Endothelial cell of umbilical vein (primary cell): ENCODE results near the gene GLT8D1. TPM values are rescaled to one million over a fixed set of nuclear protein-coding genes. Genes with fewer than 3 reads are reported as not detected.

Experiments used
- BruUV-seq: library from RNA; stranded (reverse); fragments of 400-500 nt; replicated peaks from 2 replicates; lab custom pipeline; 2021; lab: Mats Ljungman, UMichigan
- CTCF ChIA-PET: fragments of 300-600, 350-600 bp; sonication (Branson Sonifier 250); formaldehyde crosslinking; loops from one replicate; lab custom pipeline; 2021; ENCODE audit warnings: antibody characterized with exemption, inconsistent platforms; lab: Charles Lee
- POLR2A ChIA-PET: fragments of 300-600, 350-600 bp; sonication (Branson Sonifier 250); formaldehyde crosslinking; loops from one replicate; lab custom pipeline; 2021; ENCODE audit warnings: antibody characterized with exemption, inconsistent platforms; lab: Charles Lee
- DNase-seq: peaks from one replicate; pipeline ENCODE4 v3.0.0-alpha.2; 2011; ENCODE audit warnings: low read depth, low spot score
- FAIRE-seq: peaks from 2 replicates; lab custom pipeline; 2011; peaks lifted over from hg19 to GRCh38; lab: Jason Lieb, UNC
- H2AFZ ChIP-seq: 2 replicates; pipeline ENCODE4 v1.6.0; 2012; ENCODE audit warnings: low read depth, low read length, control low read depth, inconsistent platforms
- H3K27ac ChIP-seq: 2 replicates; pipeline ENCODE4 v1.5.1; 2011; ENCODE audit warnings: low read depth, mild to moderate bottlenecking, control low read depth, low read length, moderate library complexity; ENCODE audit not compliant: insufficient read depth
- H3K27me3 ChIP-seq, 2 experiments: 2 replicates each; pipeline versions ENCODE4 v1.6.0 to v1.6.1; 2011; ENCODE audit warnings: low read length in 2 of 2, mixed read lengths in 1 of 2; ENCODE audit not compliant: control insufficient read depth in 2 of 2, insufficient read depth in 2 of 2
- H3K36me3 ChIP-seq, 2 experiments: 2 replicates in 1 of 2; 3 replicates in 1 of 2; pipeline ENCODE4 v1.5.1; 2011; ENCODE audit warnings: low read length in 2 of 2, mild to moderate bottlenecking in 1 of 2, moderate library complexity in 1 of 2; ENCODE audit not compliant: control insufficient read depth in 2 of 2, insufficient read depth in 2 of 2; ENCODE audit errors: extremely low read depth in 1 of 2
- H3K4me1 ChIP-seq: 3 replicates; pipeline ENCODE4 v1.5.1; 2011; ENCODE audit warnings: mild to moderate bottlenecking, low read length; ENCODE audit not compliant: control insufficient read depth, insufficient read depth; ENCODE audit errors: extremely low read depth
- H3K4me2 ChIP-seq: 2 replicates; pipeline ENCODE4 v1.6.1; 2011; ENCODE audit warnings: low read length, control low read depth, mixed read lengths; ENCODE audit not compliant: insufficient read depth
- H3K4me3 ChIP-seq, 3 experiments: fragments of 200-600 bp in 1 of 3; sonication (generic), shearing (Covaris generic) in 1 of 3; replicated peaks in 1 of 3; 2 replicates each; pipeline ENCODE4 v1.5.1; 2011 to 2016; ENCODE audit warnings: control low read depth in 3 of 3, low read length in 3 of 3, mild to moderate bottlenecking in 2 of 3, inconsistent platforms in 1 of 3, low read depth in 1 of 3, moderate library complexity in 1 of 3; ENCODE audit not compliant: insufficient read depth in 1 of 3
- H3K79me2 ChIP-seq: 2 replicates; pipeline ENCODE4 v1.6.0; 2012; ENCODE audit warnings: low read length, inconsistent platforms; ENCODE audit not compliant: control insufficient read depth, insufficient read depth
- H3K9ac ChIP-seq: replicated peaks from 2 replicates; pipeline ENCODE3; 2011; ENCODE audit warnings: low read length, control low read depth; ENCODE audit not compliant: insufficient read depth; ENCODE audit errors: extremely low read depth
- H3K9me1 ChIP-seq: replicated peaks from 3 replicates; pipeline ENCODE4 v1.6.0; 2011; ENCODE audit warnings: mild to moderate bottlenecking, low read length; ENCODE audit not compliant: control insufficient read depth, insufficient read depth; ENCODE audit errors: extremely low read depth
- H3K9me3 ChIP-seq: replicated peaks from 2 replicates; pipeline ENCODE4 v1.5.1; 2012; ENCODE audit warnings: low read length, inconsistent platforms; ENCODE audit not compliant: control insufficient read depth, insufficient read depth
- H4K20me1 ChIP-seq: replicated peaks from 2 replicates; pipeline ENCODE3; 2011; ENCODE audit warnings: mild to moderate bottlenecking, low read length; ENCODE audit not compliant: control insufficient read depth, insufficient read depth; ENCODE audit errors: extremely low read depth
- CTCF ChIP-seq, 2 donors: IDR thresholded peaks; 1 replicate in 1 of 2; 2 replicates in 1 of 2; pipeline ENCODE4 v1.5.1; 2011; ENCODE audit warnings: low read length in 2 of 2, mild to moderate bottlenecking in 2 of 2, moderate library complexity in 2 of 2, control low read depth in 1 of 2, inconsistent platforms in 1 of 2, low read depth in 1 of 2; ENCODE audit not compliant: insufficient read depth in 1 of 2; ENCODE audit errors: extremely low read depth in 1 of 2
- EZH2 ChIP-seq: IDR thresholded peaks from 2 replicates; pipeline ENCODE4 v1.6.1; 2012; ENCODE audit warnings: borderline replicate concordance, low read depth, mild to moderate bottlenecking, moderate library complexity, low read length, inconsistent platforms; ENCODE audit not compliant: severe bottlenecking
- FOS ChIP-seq: IDR thresholded peaks from 2 replicates; pipeline ENCODE4 v1.6.1; 2011; ENCODE audit warnings: mild to moderate bottlenecking, low read length, moderate library complexity, borderline replicate concordance; ENCODE audit not compliant: insufficient read depth
- GATA2 ChIP-seq: IDR thresholded peaks from 2 replicates; pipeline ENCODE4 v1.7.0; 2011; ENCODE audit warnings: low read depth, mild to moderate bottlenecking, moderate library complexity, mixed read lengths, low read length; ENCODE audit not compliant: insufficient read length, insufficient read depth
- JUN ChIP-seq: IDR thresholded peaks from 2 replicates; pipeline ENCODE4 v1.6.1; 2011; ENCODE audit warnings: borderline replicate concordance, low read depth; ENCODE audit not compliant: insufficient read length, insufficient read depth
- MAX ChIP-seq: IDR thresholded peaks from 2 replicates; pipeline ENCODE4 v1.6.1; 2011; ENCODE audit not compliant: insufficient read depth, insufficient read length
- MYC ChIP-seq: IDR thresholded peaks from one replicate; pipeline ENCODE4 v1.6.1; 2011; ENCODE audit warnings: mild to moderate bottlenecking, low read depth, low read length
- POLR2A ChIP-seq: IDR thresholded peaks from 2 replicates; pipeline ENCODE4 v1.6.1; 2012; ENCODE audit warnings: low read depth, mild to moderate bottlenecking, control low read depth, low read length
- POLR2AphosphoS5 ChIP-seq: IDR thresholded peaks from 2 replicates; pipeline ENCODE4 v1.6.1; 2012; ENCODE audit warnings: low read depth, mild to moderate bottlenecking, control low read depth, low read length, moderate library complexity; ENCODE audit not compliant: insufficient read depth
- dilution Hi-C: fragments of 300-500 bp; cut with MboI; formaldehyde crosslinking; loops from one replicate; pipeline ENCODE4 v1.15.0; 2019; ENCODE audit warnings: low sequenced_read_pairs; ENCODE audit not compliant: extremely low pct_ligation_motif_present
- intact Hi-C: fragments of 100-400 bp; cut with micrococcal nuclease; formaldehyde crosslinking; loops from one replicate; pipeline ENCODE4 v1.10.0; 2022
- polyA plus RNA-seq, 4 experiments: library from polyadenylated mRNA; depleted of rRNA in 3 of 4; stranded (reverse) in 3 of 4; unstranded in 1 of 4; fragments of >200 nt; gene quantifications; 2 replicates each; pipeline versions ENCODE4 v1.2.1 to v1.2.3, GENCODE V29; 2011 to 2012; ENCODE audit warnings: missing spikeins in 1 of 4
- total RNA-seq: library from RNA; stranded (reverse); gene quantifications from 2 replicates; pipeline ENCODE4 v1.2.3, GENCODE V29; 2021

Gene GLT8D1
- total and polyA plus RNA-seq, 2 donors (not counting 3 experiments of a cell fraction or from before 2014, with no cell fraction given), result 63.7 to 73.5 TPM

GRCh38 chr3:52651592-52651991 lies 54.0 kb downstream of the GLT8D1 start:
- Histone ChIP-seq H3K4me2 (no peak overlapping the region), H3K9ac (no peak overlapping the region), H3K9me3 (no peaks in the 10 kb centered on the region), H3K4me3 (no peak overlapping the region), H3K79me2 (no peaks in the 10 kb centered on the region), H4K20me1 (no peaks in the 10 kb centered on the region), H3K27ac (no peak overlapping the region), H2AFZ (no peak overlapping the region), H3K4me1 (no peaks in the 10 kb centered on the region), H3K27me3 (no peaks in the 10 kb centered on the region), H3K9me1 (no peaks in the 10 kb centered on the region), H3K36me3 (peaks cover 21 to 46% of the 10 kb centered on the region in 2 experiments)
- FAIRE-seq (no peak), DNase-seq (no peak)
- BruUV-seq, result no TSS peak
- dilution Hi-C loops, result no loop called here
- TF ChIP-seq GATA2 (no peak), EZH2 (no peak), POLR2AphosphoS5 (no peak), FOS (no peak), POLR2A (no peak), MAX (no peak), JUN (no peak), CTCF (IDR thresholded peaks at IDR 0.05; ENCODE audit: extremely low read depth in 1 of 2, insufficient read depth in 1 of 2, low read depth in 1 of 2, low read length in 2 of 2) (no peak), MYC (no peak)
- intact Hi-C loops, result no loop called here
- CTCF ChIA-PET, result interaction anchor here (0.9 kb wide), 3 partner anchors 15 to 35 kb away, joined by 3 to 5 read pairs (median 3); no protein-coding TSS in a partner anchor
- POLR2A ChIA-PET, result no interaction called here
